Tibial artery (tissue), 4 donors: ENCODE data around the gene SYT6.

Source experiments
- DNase-seq, 2 donors: peaks; one replicate each; pipeline ENCODE4 v3.0.0-alpha.2; 2019
- H3K27ac ChIP-seq, 2 donors: fragments of 200-600 bp; sonication (generic) in 1 of 2; 1 replicate in 1 of 2; 2 replicates in 1 of 2; pipeline ENCODE4 v1.5.1; 2018 to 2019; ENCODE audit warnings: mild to moderate bottlenecking in 1 of 2
- H3K27me3 ChIP-seq, 2 donors: fragments of 200-600 bp; sonication (generic) in 1 of 2; one replicate each; pipeline versions ENCODE4 v1.5.1 to v1.6.0; 2016 to 2019
- H3K36me3 ChIP-seq, 3 donors: fragments of 200-600 bp; sonication (generic) in 2 of 3; one replicate each; pipeline ENCODE4 v1.5.1; 2016 to 2019; ENCODE audit warnings: mild to moderate bottlenecking in 2 of 3
- H3K4me1 ChIP-seq, 4 donors: fragments of 200-600 bp; sonication (generic) in 2 of 4; 1 replicate in 3 of 4; 2 replicates in 1 of 4; pipeline ENCODE4 v1.5.1; 2016 to 2019
- H3K4me3 ChIP-seq, 2 donors: fragments of 200-600 bp; sonication (generic) in 1 of 2; 1 replicate in 1 of 2; 2 replicates in 1 of 2; pipeline ENCODE4 v1.5.1; 2018 to 2019; ENCODE audit warnings: mild to moderate bottlenecking in 2 of 2
- H3K9me3 ChIP-seq, 3 donors: fragments of 200-600 bp; sonication (generic) in 1 of 3; one replicate each; pipeline ENCODE4 v1.5.1; 2016 to 2019
- CTCF ChIP-seq, 2 experiments: fragments of 200-600 bp in 1 of 2; fragments of 450-650 bp in 1 of 2; IDR thresholded peaks; one replicate each; pipeline ENCODE4 v1.5.1; 2017 to 2019; ENCODE audit warnings: antibody characterized with exemption in 2 of 2, mild to moderate bottlenecking in 1 of 2, moderate library complexity in 1 of 2
- intact Hi-C: fragments of 100-400 bp; cut with DNase I; formaldehyde crosslinking; loops from one replicate; pipeline ENCODE4 v1.15.0; 2023; ENCODE audit warnings: low total_unique reads

SYT6 gene

GRCh38 chr1:114054148-114054547, 99.5 kb downstream of the SYT6 start:
- Histone ChIP-seq H3K27ac (no peak overlapping the region), H3K9me3 (peaks cover 0 to 7% (median 0%) of the 10 kb centered on the region in 3 donors), H3K4me3 (no peak overlapping the region), H3K4me1 (no peaks in the 10 kb centered on the region), H3K36me3 (no peaks in the 10 kb centered on the region), H3K27me3 (no peaks in the 10 kb centered on the region)
- no peak for TF ChIP-seq CTCF (IDR thresholded peaks at IDR 0.05)
- intact Hi-C loops, result no loop called here
- no peak for DNase-seq

GRCh38 chr1:114048232-114048631, 105.4 kb downstream of the SYT6 start:
- DNase-seq, result no peak
- H3K9me3 ChIP-seq, result no peaks in the 10 kb centered on the region
- no peak overlapping the region for H3K4me3 ChIP-seq
- H3K27ac ChIP-seq, result no peak overlapping the region
- no peak for TF ChIP-seq CTCF (IDR thresholded peaks at IDR 0.05)
- no peaks in the 10 kb centered on the region for H3K4me1 ChIP-seq
- peaks cover 0 to 5% of the 10 kb centered on the region in 2 donors for H3K27me3 ChIP-seq
- H3K36me3 ChIP-seq, result no peaks in the 10 kb centered on the region
- intact Hi-C loops, result no loop called here

- Histone ChIP-seq H3K9me3 (no peaks in the 10 kb centered on the region), H3K27me3 (peaks cover 0 to 5% of the 10 kb centered on the region in 2 donors), H3K4me3 (no peak overlapping the region), H3K36me3 (no peaks in the 10 kb centered on the region), H3K4me1 (no peaks in the 10 kb centered on the region), H3K27ac (no peak overlapping the region)
- intact Hi-C loops, result no loop called here
- DNase-seq, result no peak
- TF ChIP-seq CTCF (IDR thresholded peaks at IDR 0.05), result no peak
These were observed 110.1 kb downstream of the SYT6 start for GRCh38 chr1:114043548-114043947.

- no peak for TF ChIP-seq CTCF (IDR thresholded peaks at IDR 0.05)
- intact Hi-C loops, result no loop called here
- H3K27me3 ChIP-seq, result peaks cover 0 to 4% of the 10 kb centered on the region in 2 donors
- no peaks in the 10 kb centered on the region for H3K4me1 ChIP-seq
- no peak for DNase-seq
- H3K4me3 ChIP-seq, result no peak overlapping the region
- H3K9me3 ChIP-seq, result no peaks in the 10 kb centered on the region
- H3K27ac ChIP-seq, result no peak overlapping the region
- no peaks in the 10 kb centered on the region for H3K36me3 ChIP-seq
These were observed 110.6 kb downstream of the SYT6 start for GRCh38 chr1:114043054-114043453.

- no peak overlapping the region for H3K4me3 ChIP-seq
- intact Hi-C loops, result no loop called here
- peak in 1 of 2 donors; percentile 21 for DNase-seq
- no peaks in the 10 kb centered on the region for H3K27me3 ChIP-seq
- H3K36me3 ChIP-seq, result no peaks in the 10 kb centered on the region
- H3K27ac ChIP-seq, result no peak overlapping the region
- H3K4me1 ChIP-seq, result no peaks in the 10 kb centered on the region
- H3K9me3 ChIP-seq, result no peaks in the 10 kb centered on the region
- TF ChIP-seq CTCF (IDR thresholded peaks at IDR 0.05), result no peak
These were observed 113.2 kb downstream of the SYT6 start for GRCh38 chr1:114040273-114041015.
